H1 (cell line): ENCODE results near the gene ALDH3B1. TPM values are rescaled to one million over a fixed set of nuclear protein-coding genes. Genes with fewer than 3 reads are reported as not detected.

ENCODE experiments used
- BACH1 ChIP-seq: IDR thresholded peaks from 2 replicates; pipeline ENCODE4 v1.6.1; 2012; ENCODE audit warnings: low read length, improper control_type of control experiment
- CHD1 ChIP-seq: IDR thresholded peaks from 2 replicates; pipeline ENCODE4 v1.6.1; 2012; ENCODE audit warnings: low read depth, low read length, improper control_type of control experiment
- KDM4A ChIP-seq: IDR thresholded peaks from one replicate; pipeline ENCODE4 v1.7.1; 2012; ENCODE audit warnings: low read depth, mild to moderate bottlenecking, moderate library complexity, low read length, inconsistent platforms; ENCODE audit not compliant: severe bottlenecking
- SIRT6 ChIP-seq: IDR thresholded peaks from one replicate; pipeline ENCODE4 v1.7.1; 2012; ENCODE audit warnings: low read length, inconsistent platforms
- ZNF274 ChIP-seq: IDR thresholded peaks from 2 replicates; pipeline ENCODE4 v1.7.0; 2012; ENCODE audit warnings: low read length, borderline replicate concordance; ENCODE audit errors: extremely low read depth
- polyA plus RNA-seq, 7 experiments: library from polyadenylated mRNA; depleted of rRNA in 3 of 7; stranded (reverse) in 5 of 7; unstranded in 2 of 7; fragments of >200 nt in 5 of 7; fragments of 200-250 nt in 2 of 7; gene quantifications; 1 replicate in 5 of 7; 2 replicates in 1 of 7; 4 replicates in 1 of 7; pipeline versions ENCODE4 v1.2.1 to v1.2.3, GENCODE V29; 2011 to 2013; ENCODE audit warnings: missing spikeins in 2 of 7, mixed read lengths in 2 of 7
- total RNA-seq: library from RNA; stranded (reverse); fragmentation: NEBNext Ultra II Directional; extraction: Animal tissue kit (Norgen Biotek cat#: 25700); gene quantifications from 2 replicates; pipeline ENCODE4 v1.2.1, GENCODE V29; 2021

Gene ALDH3B1
- total and polyA plus RNA-seq, 2 of the 8 experiments (the other 6 are each of a cell fraction or from before 2014, with no cell fraction given) = 0.32 to 0.47 TPM

DNA sequence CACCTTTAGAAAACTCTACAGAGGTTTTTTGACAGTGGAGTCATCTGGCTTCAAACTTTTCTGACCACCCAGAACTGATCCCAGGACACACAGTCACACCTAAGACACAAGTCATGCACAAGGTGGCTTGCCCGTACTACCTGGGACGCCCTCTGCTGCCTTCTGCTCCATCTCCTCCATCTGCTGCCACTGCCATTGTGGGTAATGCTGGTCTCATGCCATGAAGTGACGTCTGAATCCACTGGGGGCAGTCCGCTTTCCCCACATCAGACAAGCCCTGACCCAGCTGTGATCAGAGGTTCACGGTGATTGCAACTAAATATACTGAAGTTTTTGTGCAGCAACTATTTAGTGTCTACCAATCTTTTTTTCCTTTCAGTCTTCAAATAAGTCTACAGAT lies 14.9 kb downstream of the ALDH3B1 start (continued):
- TF ChIP-seq ZNF274 (no peak), KDM4A (no peak), CHD1 (no peak), BACH1 (no peak), SIRT6 (no peak)
